ENCODE measurements around the gene PPP1R3E.

PPP1R3E gene

DNA sequence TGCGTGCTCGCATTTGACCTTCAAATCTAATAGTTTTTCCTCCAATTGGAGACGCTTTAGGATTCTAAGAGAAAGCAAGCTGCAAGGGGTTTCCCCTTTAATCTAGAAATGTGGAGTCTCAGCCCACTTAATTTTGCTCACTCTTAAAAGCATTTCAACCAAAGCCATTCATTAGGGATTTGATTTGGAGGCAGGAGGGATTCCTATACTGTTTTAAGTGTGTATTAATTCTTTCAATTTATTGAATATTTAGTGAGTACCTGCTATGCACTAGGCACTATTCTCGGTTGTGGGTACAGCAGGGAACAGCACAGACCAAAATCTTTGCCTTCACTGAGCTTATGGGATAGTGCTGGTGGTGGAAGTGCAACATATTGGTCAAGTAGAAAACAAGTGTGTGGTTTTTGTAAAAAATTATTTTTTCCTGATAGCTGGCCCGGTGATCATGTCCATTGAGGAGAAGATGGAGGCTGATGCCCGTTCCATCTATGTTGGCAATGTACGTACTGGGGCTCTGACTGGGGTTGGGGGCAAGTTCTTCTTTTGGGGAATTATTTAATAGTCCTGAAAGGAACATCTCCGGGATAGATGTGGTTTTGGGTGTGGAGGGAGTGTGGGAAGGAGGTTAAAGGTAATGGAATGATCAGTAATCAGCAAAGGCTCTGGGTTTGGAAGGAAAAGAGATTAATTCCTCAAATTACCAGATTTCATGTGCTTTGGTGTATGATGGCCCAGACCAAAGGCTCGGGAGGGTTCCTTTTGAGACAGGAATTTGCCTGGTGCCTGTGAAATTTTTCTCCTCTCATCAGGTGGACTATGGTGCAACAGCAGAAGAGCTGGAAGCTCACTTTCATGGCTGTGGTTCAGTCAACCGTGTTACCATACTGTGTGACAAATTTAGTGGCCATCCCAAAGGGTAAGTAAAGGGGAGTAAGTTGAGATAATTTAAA is 20.2 kb upstream of the PPP1R3E start:
- DNase-seq (ENCODE audit: low spot score): no peak

DNA sequence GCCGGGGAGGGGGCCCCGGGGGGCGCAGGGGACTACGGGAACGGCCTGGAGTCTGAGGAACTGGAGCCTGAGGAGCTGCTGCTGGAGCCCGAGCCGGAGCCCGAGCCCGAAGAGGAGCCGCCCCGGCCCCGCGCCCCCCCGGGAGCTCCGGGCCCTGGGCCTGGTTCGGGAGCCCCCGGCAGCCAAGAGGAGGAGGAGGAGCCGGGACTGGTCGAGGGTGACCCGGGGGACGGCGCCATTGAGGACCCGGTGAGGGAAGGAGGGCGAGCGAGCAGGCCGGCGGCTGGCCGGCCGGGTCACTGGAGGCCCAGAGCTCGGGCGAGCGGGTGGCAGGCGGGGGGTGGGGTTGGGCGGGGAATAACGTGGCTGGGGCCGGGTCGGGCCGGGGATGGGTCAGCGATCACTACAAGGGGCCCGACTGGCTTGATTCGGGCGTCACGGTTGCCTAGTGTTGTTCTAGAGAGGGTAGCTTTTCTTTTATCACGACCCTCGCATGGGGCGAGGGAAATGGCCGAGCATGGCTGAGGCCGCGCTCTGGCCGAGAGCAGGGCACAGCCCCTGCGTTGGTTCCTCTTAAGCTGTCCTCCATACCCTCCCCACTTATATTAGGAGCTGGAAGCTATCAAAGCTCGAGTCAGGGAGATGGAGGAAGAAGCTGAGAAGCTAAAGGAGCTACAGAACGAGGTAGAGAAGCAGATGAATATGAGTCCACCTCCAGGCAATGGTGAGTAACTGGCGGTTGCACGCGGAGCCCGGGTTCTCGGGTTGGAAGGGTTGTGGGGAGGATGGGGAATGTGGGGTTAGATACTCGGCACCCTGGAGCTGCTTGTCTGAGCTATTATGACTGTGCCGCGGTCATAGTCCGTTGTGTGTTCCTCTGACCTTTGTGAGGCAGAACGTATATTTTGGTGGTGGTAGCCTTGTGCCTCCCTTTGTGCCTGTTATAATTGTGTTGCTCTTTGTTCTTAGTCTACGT is 19.2 kb upstream of the PPP1R3E start:
- peak; percentile 60 for DNase-seq (ENCODE audit: low spot score)

DNA sequence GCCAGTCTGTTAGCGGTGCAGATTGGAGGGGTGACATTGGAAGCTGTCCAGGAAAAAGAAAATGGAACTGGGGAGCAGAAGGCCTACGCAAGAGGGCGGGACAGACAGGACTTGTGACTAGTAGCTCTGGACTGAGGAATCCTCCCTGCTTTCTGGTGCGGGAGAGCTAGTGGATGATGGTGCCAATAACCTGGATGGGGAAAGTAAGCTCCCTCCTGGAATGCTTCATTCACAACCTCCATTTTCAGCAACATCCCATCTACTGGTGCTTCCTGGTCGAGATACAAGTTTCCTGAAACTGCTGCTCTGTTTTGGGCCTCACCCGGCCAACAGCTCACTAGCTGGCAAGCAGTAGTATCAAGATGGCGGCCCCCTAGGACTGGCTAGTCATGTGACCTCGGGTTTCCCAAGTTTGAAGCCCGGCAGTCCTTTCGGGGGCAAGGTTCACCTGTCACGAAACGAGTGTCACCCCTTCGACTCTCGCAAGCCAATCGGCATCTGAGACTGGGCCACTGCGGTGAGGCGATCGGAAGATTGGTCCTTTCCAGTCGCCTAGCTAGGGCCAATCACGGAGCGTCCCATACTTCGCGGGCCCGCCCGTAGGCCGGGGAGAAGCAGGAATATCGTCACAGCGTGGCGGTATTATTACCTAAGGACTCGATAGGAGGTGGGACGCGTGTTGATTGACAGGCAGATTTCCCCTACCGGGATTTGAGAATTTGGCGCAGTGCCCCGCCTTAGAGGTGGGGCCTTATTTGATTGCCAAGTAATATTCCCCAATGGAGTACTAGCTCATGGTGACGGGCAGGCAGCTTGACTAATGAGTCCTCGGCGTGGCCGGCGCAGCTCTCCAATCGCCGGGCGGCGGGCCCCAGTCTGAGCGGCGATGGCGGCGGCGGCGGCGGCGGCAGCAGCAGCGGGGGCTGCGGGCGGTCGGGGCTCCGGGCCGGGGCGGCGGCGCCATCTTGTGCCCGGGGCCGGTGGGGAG is 18.2 kb upstream of the PPP1R3E start, which contains the start of gene PABPN1:
PABPN1 (plus strand) TSS at position 874 of the 988 bp plus-strand sequence; CDS start at position 887, 13 bp downstream.
- DNase-seq (ENCODE audit: low spot score): peak; percentile 97

DNA sequence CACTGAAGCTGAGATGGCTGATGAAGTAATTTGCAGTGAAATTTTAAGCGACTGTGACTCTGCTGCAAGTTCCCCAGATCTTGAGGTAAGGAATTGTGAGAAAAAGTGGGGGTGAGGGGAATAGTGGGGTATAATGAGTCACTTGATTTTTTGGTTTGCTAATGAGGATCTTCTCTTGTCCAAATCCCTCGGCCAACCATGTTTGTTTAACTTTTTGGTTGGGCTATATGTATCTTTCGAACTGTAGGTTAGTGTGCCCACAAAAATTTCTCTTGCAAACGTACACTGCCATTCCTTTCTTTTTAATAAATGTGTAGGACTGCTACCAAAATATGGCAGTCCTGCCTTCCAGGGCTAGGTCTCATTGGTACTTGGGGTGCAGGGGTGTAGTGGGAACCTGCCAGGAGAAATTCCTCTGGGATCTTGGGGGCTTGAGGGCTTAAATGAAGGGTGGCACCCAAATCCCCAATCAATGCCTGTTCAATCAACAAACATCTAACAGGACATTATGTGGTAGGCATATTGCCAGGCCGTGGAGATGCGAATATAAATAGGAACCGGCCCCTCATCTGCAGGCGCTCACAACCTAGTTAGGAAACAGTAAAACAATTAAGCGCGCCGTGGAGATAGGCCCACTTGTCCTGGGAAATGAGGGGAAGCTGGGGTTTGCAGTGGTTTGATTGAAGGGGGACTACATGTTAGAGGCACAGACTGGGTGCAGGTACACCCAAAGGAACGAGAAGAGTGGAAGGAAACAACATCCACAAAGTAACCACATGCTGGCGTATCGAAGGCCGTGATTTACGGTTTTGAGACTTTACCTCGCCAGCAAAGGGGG is 17.3 kb upstream of the PPP1R3E start:
- no peak for DNase-seq (ENCODE audit: low spot score)

DNA sequence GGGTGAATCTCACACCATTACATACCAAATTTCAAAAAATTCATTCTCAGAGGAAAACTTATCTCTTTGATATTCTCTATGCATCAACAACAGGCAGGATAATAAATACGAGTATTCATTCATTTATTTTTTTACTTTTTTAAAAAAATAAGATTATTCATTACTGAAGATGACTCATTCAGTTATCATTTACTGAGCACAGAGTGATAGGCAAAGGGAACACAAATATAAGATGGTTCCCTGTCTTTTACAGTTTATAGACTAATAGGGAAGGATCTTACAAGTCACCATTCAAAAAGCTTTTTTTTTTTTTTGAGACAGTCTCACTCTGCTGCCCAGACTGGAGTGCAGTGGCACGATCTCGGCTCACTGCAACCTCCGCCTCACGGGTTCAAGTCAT is 13.6 kb upstream of the PPP1R3E start:
- no peak for DNase-seq (ENCODE audit: low spot score)

DNA sequence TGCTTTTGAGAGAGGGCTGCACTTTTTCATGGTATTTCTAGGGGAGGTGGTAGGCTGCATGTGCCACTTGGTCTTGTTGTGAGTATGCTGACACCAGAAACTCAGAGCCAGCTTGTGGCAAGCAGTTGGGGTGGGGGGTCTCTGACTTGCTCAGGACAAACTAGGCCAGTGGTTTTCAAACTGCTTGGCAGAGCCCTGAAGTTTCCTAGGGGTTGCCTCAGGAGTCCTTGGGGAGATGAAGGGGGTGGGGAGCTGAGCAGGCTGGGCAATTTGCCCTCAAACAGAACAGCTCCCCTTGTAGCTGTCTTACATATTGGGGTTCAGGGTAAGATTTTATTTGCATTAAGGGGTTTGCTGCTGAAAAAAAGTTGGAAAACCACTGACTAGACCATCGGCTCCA is 7.9 kb upstream of the PPP1R3E start:
- no peak for DNase-seq (ENCODE audit: low spot score)

DNA sequence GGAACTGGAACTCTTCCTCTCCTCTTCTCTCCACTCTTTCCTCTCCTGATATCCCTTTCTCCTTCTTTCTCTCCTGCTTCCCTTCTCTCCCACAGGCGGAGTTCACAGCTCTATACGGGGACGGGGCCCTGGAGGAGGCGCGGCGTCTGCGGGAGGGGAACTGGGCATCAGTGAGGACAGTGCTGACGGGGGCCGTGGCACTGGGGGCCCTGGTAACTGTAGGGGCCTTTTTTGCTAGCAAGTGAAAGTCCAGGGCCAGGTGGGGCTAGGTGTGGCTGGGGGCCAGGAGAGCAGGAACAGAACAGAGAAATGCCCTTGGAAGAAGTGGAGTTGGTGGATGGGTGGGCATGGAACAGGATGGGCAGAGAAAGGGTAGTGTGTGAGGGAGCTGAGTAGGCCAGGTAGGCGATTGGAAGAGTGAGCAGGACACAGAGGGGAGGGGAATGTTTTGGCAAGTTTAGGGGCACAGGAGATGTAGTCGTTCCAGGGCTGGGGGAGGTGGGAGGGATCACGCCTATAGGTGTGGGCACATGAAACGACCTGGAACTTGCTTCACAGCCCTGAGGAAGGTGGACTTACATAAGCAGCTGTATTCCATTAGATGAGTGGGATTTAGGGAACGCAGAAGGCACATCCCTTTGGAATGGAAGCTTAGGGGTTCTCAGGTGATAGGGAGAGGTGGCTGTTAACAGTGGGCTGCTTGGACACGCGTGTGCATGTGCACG is 6.2 kb upstream of the PPP1R3E start:
- no peak for DNase-seq (ENCODE audit: low spot score)

DNA sequence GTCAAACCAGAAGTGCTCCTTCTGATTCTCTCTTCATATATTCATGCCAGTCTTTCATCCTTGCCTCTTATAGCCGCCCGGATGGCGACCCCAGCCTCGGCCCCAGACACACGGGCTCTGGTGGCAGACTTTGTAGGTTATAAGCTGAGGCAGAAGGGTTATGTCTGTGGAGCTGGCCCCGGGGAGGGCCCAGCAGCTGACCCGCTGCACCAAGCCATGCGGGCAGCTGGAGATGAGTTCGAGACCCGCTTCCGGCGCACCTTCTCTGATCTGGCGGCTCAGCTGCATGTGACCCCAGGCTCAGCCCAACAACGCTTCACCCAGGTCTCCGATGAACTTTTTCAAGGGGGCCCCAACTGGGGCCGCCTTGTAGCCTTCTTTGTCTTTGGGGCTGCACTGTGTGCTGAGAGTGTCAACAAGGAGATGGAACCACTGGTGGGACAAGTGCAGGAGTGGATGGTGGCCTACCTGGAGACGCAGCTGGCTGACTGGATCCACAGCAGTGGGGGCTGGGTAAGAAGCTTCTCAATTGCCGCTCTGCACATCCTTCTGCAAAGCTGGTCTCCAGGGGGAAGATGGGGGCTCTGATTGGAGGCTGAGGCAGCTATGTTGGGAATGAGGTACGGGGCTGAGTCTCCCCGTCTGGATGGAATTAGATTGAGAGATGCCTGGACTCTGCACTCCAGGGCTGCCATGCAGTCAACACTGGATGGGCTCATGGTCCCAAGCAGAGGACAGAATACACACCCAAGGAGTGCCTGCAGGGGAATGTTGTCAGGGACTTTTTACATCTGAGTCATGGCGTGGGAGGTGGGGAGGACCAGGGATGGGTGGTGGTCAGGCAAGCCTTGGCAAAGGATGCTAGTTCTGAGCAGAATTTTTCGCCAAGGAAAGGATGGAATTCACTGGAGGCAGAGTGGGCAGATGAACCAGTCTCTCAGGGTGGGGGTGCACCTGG is 5.3 kb upstream of the PPP1R3E start:
- DNase-seq (ENCODE audit: low spot score): no peak

DNA sequence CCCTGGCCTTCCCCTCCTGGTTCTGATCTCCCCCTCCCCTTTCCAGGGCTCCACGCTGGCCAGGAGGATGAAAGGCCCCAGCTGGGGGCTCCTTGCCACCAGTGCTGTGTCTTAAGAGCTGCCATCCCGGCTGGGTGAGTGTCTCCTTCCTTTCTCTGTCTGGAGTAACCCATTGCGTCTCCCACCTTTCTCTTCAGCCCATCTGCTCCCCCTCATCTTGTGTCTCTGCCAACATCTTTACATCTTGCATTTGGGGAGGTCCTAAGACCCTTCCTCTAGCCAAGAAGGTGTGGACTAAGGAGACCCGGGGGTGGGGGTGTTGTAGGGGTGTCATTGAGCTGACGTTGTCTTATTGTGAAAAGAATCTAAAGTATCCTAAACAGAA is 4.5 kb upstream of the PPP1R3E start:
- no peak for DNase-seq (ENCODE audit: low spot score)

DNA sequence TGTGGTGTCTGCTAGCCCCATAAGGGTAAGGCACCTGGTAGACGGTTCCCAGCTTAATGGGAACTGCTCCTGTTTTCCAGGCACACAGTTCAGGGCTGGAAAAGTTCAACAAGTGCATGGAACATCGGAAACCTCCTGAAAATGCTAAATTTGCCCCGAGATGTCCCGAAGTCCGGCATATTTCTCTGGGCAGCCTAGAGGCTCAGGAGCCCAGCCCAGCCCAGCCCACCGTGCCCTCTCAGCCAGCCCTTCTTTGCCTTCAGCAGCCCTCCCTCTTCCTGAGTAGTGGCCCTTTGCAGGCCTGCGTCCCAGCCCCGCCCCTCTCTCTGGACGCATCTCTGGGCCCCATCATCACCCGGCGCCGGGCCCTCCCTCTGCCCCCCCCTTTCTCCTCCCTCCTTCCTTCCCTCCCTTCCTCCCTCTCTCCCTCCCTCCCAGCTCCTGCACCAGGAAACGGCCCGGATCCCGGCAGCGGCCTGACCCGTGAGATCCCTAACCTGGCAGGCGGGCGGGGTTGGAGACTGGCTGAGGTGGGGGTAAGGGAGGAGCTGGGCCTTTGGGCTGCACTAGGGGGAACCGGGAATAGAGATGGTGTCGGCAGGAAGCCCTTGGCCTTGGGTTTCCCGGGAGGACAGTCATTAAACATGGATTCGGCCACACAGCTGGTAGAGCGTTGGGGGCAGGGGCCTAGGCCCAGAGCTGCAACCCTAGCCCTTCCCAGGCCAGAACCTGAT is 3.9 kb upstream of the PPP1R3E start, which contains the start of gene BCL2L2:
BCL2L2 (plus strand) TSS at position 422 of the 734 bp plus-strand sequence. CDS start 935 bp downstream, outside the sequence.
- peak; percentile 78 for DNase-seq (ENCODE audit: low spot score)

DNA sequence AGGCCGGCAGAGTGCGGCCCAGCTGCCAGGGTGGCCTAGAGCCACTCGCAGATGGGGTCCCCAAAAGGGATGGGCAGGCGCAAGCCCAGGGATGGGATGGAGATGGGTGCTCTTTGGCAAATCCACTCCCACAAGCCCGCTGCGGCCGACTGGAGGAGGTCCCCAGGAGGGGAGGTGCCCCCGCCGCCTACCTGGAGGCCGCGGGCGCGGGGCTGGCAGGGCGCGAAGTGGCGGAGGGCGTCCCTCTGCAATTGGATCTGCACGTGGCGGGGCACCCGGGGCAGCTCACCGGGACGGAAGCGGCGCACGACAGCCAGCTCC is 730 bp downstream of the PPP1R3E start:
- no peak for DNase-seq (ENCODE audit: low spot score)

DNA sequence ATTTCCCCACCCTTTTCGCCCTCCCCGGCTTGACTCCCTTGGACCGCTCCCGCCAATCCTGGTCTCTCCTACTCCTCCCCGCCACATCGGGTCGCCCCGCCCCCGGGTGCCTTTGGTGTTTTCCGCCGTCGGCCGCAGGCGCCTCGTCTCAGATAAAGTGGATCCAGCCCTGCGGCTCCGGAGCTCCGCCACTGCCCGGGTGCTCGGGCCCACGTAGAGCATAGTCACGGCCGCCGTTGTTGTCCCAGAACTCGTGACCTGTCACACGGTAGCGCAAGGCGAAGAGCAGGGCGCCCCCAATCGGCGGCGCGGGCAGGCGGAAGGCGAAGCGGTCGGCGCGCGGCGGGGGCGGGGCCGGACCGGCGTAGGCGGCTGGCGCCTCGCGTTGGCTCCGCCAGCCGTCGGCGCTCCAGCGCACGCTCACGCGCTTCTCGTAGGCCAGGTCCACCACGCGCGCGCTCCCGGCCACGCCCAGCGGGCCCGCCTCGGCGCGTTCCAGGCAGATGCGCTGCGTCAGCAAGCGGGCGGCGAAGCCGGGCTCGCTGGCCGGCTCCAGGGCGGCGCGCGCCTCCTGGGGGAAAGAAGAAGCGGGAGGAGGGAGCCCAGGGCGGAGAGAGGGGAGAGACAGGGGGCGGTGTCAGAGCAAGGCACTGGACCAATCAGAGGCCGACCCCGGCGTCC is 1.2 kb downstream of the PPP1R3E start:
- peak; percentile 99 for DNase-seq (ENCODE audit: low spot score)

DNA sequence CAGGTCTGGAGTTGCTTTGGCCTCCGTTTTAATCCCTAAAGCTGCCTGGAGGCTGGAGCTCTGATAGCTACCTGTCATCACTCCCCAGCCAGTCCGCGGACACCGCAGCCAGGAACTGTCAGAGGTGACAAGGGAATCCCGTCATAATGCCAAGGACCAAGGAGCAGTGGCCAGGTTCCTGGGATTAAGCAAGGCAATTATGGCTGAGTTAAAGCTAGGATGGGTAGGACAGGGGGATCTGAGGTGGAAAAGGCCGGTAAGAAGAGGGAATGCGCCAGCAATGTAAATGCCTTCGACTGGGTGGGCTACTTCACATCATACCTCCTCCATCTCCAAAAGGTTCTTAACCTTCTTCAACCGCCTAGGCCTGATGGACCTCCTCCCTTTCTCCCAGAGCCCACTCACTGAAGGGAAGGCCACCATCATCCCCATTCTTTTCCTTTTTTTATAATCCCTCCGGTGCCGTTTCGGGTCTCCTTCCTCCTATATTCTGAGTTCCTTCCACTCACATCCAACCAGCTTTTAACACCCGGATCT is 1.9 kb downstream of the PPP1R3E start:
- DNase-seq (ENCODE audit: low spot score): peak; percentile 24

DNA sequence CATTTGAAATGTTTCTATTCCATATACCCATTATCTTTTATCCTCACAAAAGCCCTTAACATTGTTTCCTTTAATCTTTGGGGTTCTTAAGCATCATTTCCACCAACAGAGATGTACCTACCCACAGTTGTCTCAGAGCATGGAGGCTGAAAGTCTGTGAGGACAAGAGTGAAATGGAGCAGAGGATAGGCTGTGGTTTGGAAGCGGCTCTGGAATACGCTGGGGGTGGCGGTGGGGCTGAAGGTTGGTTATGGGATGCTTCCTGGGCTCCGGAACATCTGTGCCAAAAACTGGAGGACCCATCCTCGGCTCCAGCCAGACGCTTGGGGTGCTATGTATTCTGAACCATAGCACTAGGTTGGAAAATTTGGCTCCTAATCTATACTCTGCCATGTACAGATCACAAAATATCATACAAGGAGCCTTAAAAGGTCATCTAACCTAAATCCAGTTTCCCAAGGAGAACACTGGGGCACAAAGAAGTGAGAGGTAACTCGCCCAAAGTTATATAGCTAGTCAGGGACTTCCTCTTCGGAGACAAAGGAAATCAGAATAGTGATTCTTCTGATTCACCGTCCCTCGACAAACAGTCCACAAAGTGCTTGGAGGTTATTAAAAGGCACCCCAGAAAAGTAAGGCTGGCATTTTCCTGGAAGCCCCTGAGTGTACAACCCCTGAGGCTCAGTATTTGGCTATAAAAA is 2.5 kb downstream of the PPP1R3E start:
- no peak for DNase-seq (ENCODE audit: low spot score)

DNA sequence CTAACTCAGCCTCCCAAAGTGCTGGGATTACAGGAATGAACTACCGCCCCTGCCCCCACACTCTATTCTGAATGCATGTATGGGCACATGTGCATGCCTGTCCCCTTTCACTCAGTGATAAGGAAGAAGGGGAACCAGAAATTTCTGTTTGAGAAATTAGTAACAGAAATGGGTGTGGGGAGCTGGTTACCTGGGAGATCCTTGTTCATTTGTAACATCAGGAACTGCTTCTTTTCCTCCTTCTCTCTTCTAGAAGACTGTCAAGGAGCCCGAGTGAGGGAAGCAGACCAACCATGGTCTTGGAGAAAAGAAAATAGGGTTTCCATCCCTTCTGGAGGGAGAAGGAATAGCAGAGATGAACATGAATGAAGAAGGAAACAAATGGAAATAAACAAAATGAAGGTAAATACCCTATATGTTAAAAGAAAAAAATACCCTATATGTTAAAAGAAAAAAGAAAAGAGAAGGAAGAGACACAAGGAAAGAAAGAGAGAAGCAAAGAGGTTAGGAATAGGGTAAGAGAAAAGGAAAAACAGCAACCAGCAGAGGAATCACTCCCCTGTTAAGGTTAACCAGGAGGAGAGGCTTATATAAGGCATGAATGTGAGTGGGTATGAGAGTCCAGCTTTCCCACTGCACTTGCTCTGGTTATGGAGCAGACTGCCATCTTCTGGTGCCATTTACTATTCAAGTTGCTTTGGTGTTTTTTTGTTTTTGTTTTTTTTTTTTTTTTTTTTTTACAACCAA is 3.3 kb downstream of the PPP1R3E start:
- peak; percentile 22 for DNase-seq (ENCODE audit: low spot score)

All from hepatic stellate cell (primary cell).